HG03196 (cell line): ENCODE results near the gene SPRY4.
"Not testable (repeated sequence)": the region's sequence is repeated elsewhere in the genome, so short reads cannot be mapped to it uniquely, and the experiment has no call there.

Experiments used
- ATAC-seq: cut with Tn5 transposase; IDR thresholded peaks from one replicate; pipeline ENCODE4 v1.9.1; 2021; ENCODE audit not compliant: unreplicated experiment

Gene SPRY4

DNA sequence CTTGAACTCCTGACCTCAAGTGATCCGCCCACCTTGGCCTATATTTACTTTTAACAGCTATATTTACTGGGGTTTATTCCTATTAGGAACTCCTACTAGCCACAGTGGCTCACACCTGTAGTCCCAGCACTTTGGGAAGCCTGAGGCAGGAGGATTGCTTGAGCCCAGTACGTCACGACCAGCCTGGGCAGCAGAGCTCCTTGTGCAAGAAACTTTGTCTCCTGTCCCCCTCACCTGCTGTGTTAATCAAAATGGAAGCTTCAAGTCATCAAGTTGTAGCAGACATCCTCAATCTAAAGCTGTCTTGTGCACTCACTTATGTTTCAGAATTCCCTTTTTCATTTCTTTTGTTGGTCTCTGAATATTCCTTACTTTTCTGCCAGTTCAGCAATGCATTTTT lies 15.0 kb upstream of the SPRY4 start:
- ATAC-seq, result no peak

GRCh38 chr5:142334538-142334937 lies 9.7 kb upstream of the SPRY4 start:
- ATAC-seq, result no peak

GRCh38 chr5:142333749-142334148 lies 8.9 kb upstream of the SPRY4 start:
- ATAC-seq, result not testable (repeated sequence)

DNA sequence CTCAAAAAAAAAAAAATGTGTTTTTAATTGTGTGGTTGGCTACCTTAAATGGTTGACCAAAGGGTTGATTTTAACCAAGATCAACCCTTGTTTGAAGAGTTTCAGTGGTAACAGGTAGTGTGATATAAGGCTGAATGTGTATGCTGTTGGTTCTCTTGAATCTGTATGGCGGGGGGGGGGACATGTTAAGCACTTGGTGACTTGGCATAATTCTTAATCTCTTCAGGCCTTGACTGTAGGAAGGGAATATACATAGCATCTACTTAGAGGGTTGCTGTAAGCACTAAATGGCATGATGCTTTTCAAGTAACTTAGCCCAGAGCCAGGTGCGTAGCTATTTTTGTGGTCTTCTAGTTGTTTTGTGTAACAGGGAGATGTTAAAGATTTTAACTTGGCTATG lies 5.6 kb upstream of the SPRY4 start:
- ATAC-seq, result no peak

GRCh38 chr5:142330026-142330425 lies 5.2 kb upstream of the SPRY4 start:
- ATAC-seq, result no peak

DNA sequence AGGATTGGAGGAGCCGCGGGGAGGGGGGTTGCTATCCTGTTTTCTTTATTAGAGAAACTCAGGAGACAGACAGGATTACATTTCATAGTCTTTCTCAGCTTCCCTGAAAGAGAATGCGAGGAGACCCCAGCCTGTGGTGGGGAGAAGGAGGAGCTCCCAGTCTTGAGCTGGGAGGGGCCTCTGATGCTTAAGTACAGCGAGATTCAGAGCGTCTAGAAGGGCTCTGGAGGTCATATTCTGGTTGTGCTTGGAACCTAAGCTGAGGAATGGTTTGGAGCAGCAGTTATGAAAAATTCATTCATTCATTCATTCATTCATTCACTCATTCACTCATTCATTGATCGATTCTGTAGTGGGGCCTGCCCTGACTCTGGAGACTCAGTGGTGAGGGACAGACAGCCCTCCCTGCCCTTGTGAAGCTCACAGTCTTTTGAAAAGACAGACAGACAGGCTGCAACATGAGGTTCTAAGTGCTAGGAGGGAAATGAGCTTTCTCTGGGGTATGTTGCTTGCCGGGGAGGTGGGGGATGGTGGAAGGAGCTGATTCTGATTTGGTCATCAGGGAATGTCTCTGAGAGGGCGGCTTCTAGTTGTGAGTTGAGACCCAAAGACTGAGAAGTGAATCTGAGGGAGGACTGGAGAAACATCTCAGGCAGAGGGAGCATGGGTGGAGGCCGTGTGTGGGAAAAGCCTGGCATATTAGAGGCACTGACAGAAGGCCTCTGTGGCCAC lies 2.5 kb upstream of the SPRY4 start:
- no peak for ATAC-seq

DNA sequence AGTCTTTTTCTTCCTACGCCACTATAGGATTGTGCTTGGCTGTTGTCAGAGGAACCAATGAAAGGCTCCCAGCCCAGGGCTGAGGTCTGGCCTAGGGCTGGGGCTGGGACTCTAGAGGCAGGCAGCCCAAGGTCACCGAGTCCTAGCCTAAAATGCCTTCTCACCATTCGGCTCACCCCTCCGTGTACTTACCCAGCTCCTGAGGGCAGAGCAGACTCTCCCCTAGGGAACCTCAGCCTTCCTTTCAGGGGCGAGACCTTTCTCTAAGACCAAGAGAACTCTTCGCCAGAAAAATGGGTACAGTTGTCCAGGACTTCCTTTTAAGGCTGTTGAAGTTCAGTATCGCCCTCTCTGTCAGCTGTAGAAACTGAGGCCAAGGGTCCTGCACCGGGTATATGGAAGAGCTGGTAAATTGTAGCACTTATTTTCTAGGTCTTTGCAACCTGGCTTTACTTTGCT lies 1.7 kb upstream of the SPRY4 start:
- no peak for ATAC-seq

GRCh38 chr5:142325725-142326479 lies 1.1 kb upstream of the SPRY4 start:
- ATAC-seq, result no peak

DNA sequence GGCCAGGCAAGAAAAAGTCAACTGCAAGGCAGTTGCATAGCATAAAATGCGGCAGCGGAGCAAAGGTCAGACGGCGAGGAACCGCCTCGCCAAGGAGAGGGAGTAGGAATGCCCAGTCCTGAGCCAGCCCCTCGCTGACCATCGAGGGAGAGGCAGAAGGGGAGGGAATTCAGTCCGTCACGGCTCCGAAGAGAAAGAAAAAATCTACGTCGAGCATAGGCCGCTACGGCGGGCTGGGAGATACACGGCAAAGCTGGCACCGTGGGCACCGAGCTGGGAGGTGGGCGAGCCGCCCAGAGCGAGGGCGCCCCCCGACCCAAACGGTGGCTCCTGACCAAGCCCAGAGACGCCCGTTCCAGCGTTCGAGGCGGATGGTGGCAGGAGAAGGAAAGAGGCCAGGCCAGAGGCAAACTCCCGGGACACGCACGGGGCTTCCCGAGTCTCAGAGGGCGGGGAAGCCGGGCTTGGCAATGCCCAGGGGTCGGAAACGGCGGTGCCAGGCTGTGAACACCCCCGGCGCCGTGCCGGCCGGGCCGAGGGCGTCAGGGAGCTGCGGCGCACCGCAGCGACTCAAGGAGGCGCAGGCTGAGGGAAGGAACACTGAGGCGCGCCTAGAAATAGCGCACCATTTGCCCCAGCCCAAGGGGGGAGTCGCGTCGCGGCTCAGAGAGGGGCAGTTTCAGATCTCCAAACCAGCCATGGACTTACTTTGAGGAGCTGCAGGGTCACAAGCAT lies 518 bp downstream of the SPRY4 start:
- ATAC-seq, result peak; percentile 36

- ATAC-seq, result no peak
Observed at GRCh38 chr5:142323480-142324135, 1.2 kb downstream of the SPRY4 start.

DNA sequence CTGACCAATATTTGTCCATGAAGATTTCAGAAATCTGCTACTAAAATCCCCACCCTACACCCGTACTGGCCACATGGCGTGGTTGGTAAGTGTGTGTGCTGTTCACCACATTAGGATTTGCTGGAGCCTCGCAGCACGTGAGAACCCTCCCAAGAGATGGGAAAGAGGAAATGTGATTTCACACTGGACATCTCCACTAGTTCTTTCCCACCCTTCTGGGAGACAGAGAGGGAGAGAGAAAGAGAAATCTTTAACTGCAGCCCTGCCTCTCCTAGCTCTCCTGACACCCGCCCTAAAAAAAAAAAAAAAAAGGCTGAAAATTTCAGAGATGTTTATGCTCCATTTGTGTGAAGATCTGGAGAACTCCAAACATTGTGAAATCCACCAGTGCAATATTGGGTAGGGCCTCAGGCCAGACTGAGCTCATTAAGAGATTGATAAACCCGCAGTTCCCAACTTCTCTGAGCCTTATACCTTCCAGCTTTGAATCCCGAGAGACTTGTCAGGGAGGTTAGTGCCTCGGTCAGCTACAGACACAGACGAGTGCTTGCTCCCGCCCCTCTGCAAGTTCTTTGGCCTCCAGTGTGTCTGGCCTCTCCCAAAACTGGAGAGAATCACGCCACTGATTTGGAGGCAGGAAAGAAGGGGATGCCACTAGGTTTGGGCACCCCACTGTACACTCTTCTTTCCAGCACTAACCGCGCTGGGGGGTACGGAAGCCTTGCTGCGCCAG lies 1.9 kb downstream of the SPRY4 start:
- ATAC-seq, result no peak

- ATAC-seq, result no peak
Observed at GRCh38 chr5:142322403-142322746, 2.4 kb downstream of the SPRY4 start.

DNA sequence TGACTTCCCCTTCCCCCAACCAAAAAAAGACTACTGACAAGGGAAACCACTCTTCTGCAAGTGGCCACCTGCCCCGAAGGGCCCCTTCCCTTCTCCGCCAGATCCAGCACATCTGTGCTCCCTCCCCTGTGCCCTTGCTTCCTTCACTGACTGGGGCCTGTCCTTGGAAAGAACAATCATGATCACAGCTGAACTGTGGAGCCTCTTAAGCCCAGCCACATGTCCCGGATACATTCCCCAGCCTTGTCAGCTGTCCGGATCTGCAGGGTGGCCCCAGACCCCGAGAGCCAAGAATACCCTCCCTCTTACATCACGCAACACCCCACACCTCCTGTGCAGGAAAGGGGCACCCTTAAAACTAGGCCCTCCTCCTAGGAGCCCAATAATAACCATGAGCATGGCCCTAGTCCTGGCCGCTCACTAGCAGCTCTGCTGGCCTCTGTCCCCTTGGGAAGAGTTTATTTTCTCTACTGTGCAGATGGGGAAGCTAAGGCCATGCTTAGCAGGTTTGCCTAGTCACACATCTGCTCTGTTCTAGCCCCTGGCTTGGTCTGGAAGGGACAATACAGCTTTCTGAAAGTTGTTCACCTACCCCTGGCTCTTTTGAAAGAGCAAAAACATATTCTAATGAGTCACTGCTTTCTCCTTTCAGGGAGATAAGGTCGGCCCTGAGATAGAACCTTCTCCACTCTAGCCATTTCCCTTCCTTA lies 3.8 kb downstream of the SPRY4 start:
- no peak for ATAC-seq

- ATAC-seq, result no peak
Observed at GRCh38 chr5:142320430-142320738, 4.4 kb downstream of the SPRY4 start.

- no peak for ATAC-seq
Observed at GRCh38 chr5:142319560-142320429, 5.0 kb downstream of the SPRY4 start.

GRCh38 chr5:142319105-142319504 lies 5.7 kb downstream of the SPRY4 start:
- ATAC-seq, result no peak

GRCh38 chr5:142317753-142318152 lies 7.1 kb downstream of the SPRY4 start:
- ATAC-seq, result no peak

DNA sequence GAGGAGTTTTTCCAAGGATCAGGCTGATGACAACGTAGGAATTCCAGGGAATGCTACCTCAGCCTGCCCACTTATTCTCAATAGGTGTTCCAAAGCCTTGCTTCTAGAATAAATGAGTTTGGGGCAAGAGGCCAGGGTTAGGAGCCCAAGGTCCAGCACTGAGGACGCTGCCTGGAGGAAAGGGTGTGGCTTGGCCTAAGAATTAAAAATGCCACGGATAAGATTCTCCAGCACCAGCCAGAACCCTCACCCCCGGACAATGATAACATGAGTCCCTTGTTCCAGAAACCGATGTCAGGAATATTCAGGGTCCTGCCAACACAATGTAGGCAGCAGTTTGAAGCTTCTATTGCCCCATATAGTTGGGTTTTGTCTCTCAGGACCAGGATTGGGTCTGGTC lies 7.6 kb downstream of the SPRY4 start:
- no peak for ATAC-seq

DNA sequence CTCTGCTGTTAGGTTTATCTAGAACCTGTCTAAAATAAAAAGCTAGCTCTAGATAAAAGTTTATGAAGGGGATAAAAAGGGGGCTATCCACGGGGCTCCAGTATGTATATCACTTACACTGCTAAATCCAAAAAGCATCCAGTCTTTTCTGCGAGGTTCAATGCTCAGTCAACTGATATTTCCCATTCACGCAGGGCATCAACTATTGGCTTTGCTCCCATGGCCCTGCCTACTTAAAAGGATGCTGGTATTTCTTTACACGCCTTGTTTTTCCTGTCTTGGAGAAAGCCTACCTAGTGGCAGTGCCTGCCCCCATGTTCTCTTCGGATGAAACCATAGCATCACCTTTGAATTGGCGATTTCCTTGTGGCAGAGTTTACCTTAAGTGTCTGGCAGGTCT lies 8.1 kb downstream of the SPRY4 start:
- ATAC-seq, result no peak
